Measurements from ENCODE around the gene SLC39A9. TPM values are rescaled to one million over a fixed set of nuclear protein-coding genes. Genes with fewer than 3 reads are reported as not detected.
"Not testable (repeated sequence)": the region's sequence is repeated elsewhere in the genome, so short reads cannot be mapped to it uniquely, and the experiment has no call there.

Gene SLC39A9
- polyA plus RNA-seq, 2 donors: 18.1 to 19.4 TPM

GRCh38 chr14:69404883-69405282 is 6.4 kb downstream of the SLC39A9 start:
- no peak overlapping the region for H3K27ac ChIP-seq (ENCODE audit: low read depth in 2 of 2, low read length in 1 of 2)
- peaks cover under 1 to 3% of the 10 kb centered on the region in 2 donors for H3K4me1 ChIP-seq (ENCODE audit: control insufficient read depth in 2 of 2, insufficient read depth in 2 of 2, low read length in 1 of 2)
- no peaks in the 10 kb centered on the region for H3K27me3 ChIP-seq (ENCODE audit: control insufficient read depth in 1 of 2, insufficient read depth in 2 of 2, low read length in 2 of 2)
- no peaks in the 10 kb centered on the region for H3K36me3 ChIP-seq (ENCODE audit: control insufficient read depth in 2 of 2, insufficient read depth in 2 of 2, low read length in 1 of 2)
- no peak overlapping the region for H3K4me3 ChIP-seq (ENCODE audit: low read depth in 1 of 2, low read length in 2 of 2)
- 90 to 92% methylated on average over 5 of the region's 5 CpGs for WGBS, 2 donors
- H3K9me3 ChIP-seq (ENCODE audit: control insufficient read depth in 2 of 2, insufficient read depth in 1 of 2, low read depth in 1 of 2, low read length in 1 of 2): no peaks in the 10 kb centered on the region

GRCh38 chr14:69405762-69406161 is 7.3 kb downstream of the SLC39A9 start:
- no peak overlapping the region for H3K27ac ChIP-seq (ENCODE audit: low read depth in 2 of 2, low read length in 1 of 2)
- H3K9me3 ChIP-seq (ENCODE audit: control insufficient read depth in 2 of 2, insufficient read depth in 1 of 2, low read depth in 1 of 2, low read length in 1 of 2): no peaks in the 10 kb centered on the region
- peaks cover 0 to 3% of the 10 kb centered on the region in 2 donors for H3K4me1 ChIP-seq (ENCODE audit: control insufficient read depth in 2 of 2, insufficient read depth in 2 of 2, low read length in 1 of 2)
- no peak overlapping the region for H3K4me3 ChIP-seq (ENCODE audit: low read depth in 1 of 2, low read length in 2 of 2)
- no peaks in the 10 kb centered on the region for H3K27me3 ChIP-seq (ENCODE audit: control insufficient read depth in 1 of 2, insufficient read depth in 2 of 2, low read length in 2 of 2)
- H3K36me3 ChIP-seq (ENCODE audit: control insufficient read depth in 2 of 2, insufficient read depth in 2 of 2, low read length in 1 of 2): no peaks in the 10 kb centered on the region

- Histone ChIP-seq H3K27me3 (ENCODE audit: control insufficient read depth in 1 of 2, insufficient read depth in 2 of 2, low read length in 2 of 2) (no peaks in the 10 kb centered on the region), H3K36me3 (ENCODE audit: control insufficient read depth in 2 of 2, insufficient read depth in 2 of 2, low read length in 1 of 2) (no peaks in the 10 kb centered on the region), H3K27ac (ENCODE audit: low read depth in 2 of 2, low read length in 1 of 2) (no peak overlapping the region), H3K4me1 (ENCODE audit: control insufficient read depth in 2 of 2, insufficient read depth in 2 of 2, low read length in 1 of 2) (no peaks in the 10 kb centered on the region), H3K9me3 (ENCODE audit: control insufficient read depth in 2 of 2, insufficient read depth in 1 of 2, low read depth in 1 of 2, low read length in 1 of 2) (no peaks in the 10 kb centered on the region), H3K4me3 (ENCODE audit: low read depth in 1 of 2, low read length in 2 of 2) (no peak overlapping the region)
- WGBS, 2 donors: 66 to 83% methylated on average over 2 of the region's 2 CpGs
These were observed 10.0 kb downstream of the SLC39A9 start for GRCh38 chr14:69408331-69408960.

- 84 to 89% methylated on average over 2 of the region's 2 CpGs for WGBS, 2 donors
- H3K4me3 ChIP-seq (ENCODE audit: low read depth in 1 of 2, low read length in 2 of 2): no peak overlapping the region
These were observed 15.0 kb downstream of the SLC39A9 start for GRCh38 chr14:69413483-69413882.

GRCh38 chr14:69416087-69416486 is 17.6 kb downstream of the SLC39A9 start:
- not testable (repeated sequence) for H3K36me3 ChIP-seq (ENCODE audit: control insufficient read depth in 2 of 2, insufficient read depth in 2 of 2, low read length in 1 of 2); H3K27me3 ChIP-seq (ENCODE audit: control insufficient read depth in 1 of 2, insufficient read depth in 2 of 2, low read length in 2 of 2); H3K4me1 ChIP-seq (ENCODE audit: control insufficient read depth in 2 of 2, insufficient read depth in 2 of 2, low read length in 1 of 2); H3K27ac ChIP-seq (ENCODE audit: low read depth in 2 of 2, low read length in 1 of 2); H3K4me3 ChIP-seq (ENCODE audit: low read depth in 1 of 2, low read length in 2 of 2); H3K9me3 ChIP-seq (ENCODE audit: control insufficient read depth in 2 of 2, insufficient read depth in 1 of 2, low read depth in 1 of 2, low read length in 1 of 2)
- WGBS, 2 donors: 95 to 97% methylated on average over 4 of the region's 4 CpGs

More at GRCh38 chr14:69413483-69413882, 15.0 kb downstream of the SLC39A9 start:
- H3K9me3 ChIP-seq (ENCODE audit: control insufficient read depth in 2 of 2, insufficient read depth in 1 of 2, low read depth in 1 of 2, low read length in 1 of 2): no peaks in the 10 kb centered on the region
- H3K36me3 ChIP-seq (ENCODE audit: control insufficient read depth in 2 of 2, insufficient read depth in 2 of 2, low read length in 1 of 2): no peaks in the 10 kb centered on the region
- no peak overlapping the region for H3K27ac ChIP-seq (ENCODE audit: low read depth in 2 of 2, low read length in 1 of 2)
- H3K27me3 ChIP-seq (ENCODE audit: control insufficient read depth in 1 of 2, insufficient read depth in 2 of 2, low read length in 2 of 2): no peaks in the 10 kb centered on the region
- no peaks in the 10 kb centered on the region for H3K4me1 ChIP-seq (ENCODE audit: control insufficient read depth in 2 of 2, insufficient read depth in 2 of 2, low read length in 1 of 2)

GRCh38 chr14:69423279-69423678 is 24.8 kb downstream of the SLC39A9 start:
- WGBS, 2 donors: 99% methylated on average over 4 of the region's 4 CpGs
- Histone ChIP-seq H3K27ac (ENCODE audit: low read depth in 2 of 2, low read length in 1 of 2) (no peak overlapping the region), H3K27me3 (ENCODE audit: control insufficient read depth in 1 of 2, insufficient read depth in 2 of 2, low read length in 2 of 2) (no peaks in the 10 kb centered on the region), H3K4me1 (ENCODE audit: control insufficient read depth in 2 of 2, insufficient read depth in 2 of 2, low read length in 1 of 2) (no peaks in the 10 kb centered on the region), H3K36me3 (ENCODE audit: control insufficient read depth in 2 of 2, insufficient read depth in 2 of 2, low read length in 1 of 2) (peaks cover 2 to 3% of the 10 kb centered on the region in 2 donors), H3K9me3 (ENCODE audit: control insufficient read depth in 2 of 2, insufficient read depth in 1 of 2, low read depth in 1 of 2, low read length in 1 of 2) (no peaks in the 10 kb centered on the region), H3K4me3 (ENCODE audit: low read depth in 1 of 2, low read length in 2 of 2) (no peak overlapping the region)

DNA sequence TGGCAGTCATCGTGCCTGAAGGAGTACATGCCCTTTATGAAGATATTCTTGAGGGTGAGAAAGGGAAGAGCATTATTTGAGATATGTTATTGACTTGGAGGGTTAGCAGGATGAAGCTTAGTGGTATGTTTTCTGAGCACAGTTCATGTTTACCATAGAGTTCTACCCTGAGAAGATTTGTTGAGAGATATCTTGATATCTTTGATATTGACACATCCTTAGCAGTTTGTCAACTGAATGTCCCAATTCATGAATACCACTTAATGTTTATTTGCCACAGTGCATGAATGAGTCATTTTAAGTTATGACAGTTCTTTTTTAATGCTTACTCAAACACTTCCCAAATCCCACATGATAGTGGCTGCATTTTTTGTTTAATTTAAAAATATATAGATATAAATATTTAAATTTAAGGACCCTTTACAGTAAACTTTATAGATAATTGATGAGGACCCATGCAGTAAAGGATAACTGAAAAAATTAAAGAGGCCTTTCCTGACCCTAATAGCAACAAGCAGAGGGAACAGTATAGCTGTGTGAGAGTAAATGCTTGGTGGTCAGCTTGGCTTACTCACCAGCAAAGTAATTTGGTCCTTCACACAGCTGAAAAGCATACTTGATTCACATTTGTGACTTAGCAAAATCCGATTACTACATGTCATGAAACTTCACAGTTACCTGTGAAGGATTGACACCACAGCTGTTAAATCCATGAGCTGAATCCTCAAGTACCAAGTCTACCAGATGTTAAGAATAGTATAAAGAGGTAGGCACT is 25.8 kb downstream of the SLC39A9 start:
- H3K4me1 ChIP-seq (ENCODE audit: control insufficient read depth in 2 of 2, insufficient read depth in 2 of 2, low read length in 1 of 2): no peaks in the 10 kb centered on the region
- peaks cover 2 to 9% of the 10 kb centered on the region in 2 donors for H3K36me3 ChIP-seq (ENCODE audit: control insufficient read depth in 2 of 2, insufficient read depth in 2 of 2, low read length in 1 of 2)
- H3K9me3 ChIP-seq (ENCODE audit: control insufficient read depth in 2 of 2, insufficient read depth in 1 of 2, low read depth in 1 of 2, low read length in 1 of 2): no peaks in the 10 kb centered on the region
- H3K27ac ChIP-seq (ENCODE audit: low read depth in 2 of 2, low read length in 1 of 2): no peak overlapping the region
- no peak overlapping the region for H3K4me3 ChIP-seq (ENCODE audit: low read depth in 1 of 2, low read length in 2 of 2)
- no peaks in the 10 kb centered on the region for H3K27me3 ChIP-seq (ENCODE audit: control insufficient read depth in 1 of 2, insufficient read depth in 2 of 2, low read length in 2 of 2)
- WGBS, 2 donors: 91 to 93% methylated on average over 2 of the region's 2 CpGs

DNA sequence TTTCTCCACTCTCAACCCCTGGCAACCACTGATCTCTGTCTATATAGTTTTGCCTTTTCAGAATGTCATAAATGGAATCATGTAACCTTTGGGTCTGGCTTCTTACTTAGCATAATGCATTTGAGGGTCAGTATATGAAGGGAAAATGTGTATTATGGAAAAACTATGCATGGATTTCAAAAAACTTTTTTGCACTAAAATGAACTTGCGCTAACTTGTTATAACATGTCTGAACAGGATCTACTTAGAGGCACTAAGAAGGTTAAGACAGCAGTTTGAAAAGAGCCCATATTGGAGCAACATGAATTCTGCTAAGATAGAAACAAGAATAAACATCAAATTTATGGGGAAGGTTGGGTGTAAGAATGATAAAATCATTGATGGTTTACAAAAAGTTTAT is 29.1 kb downstream of the SLC39A9 start:
- H3K36me3 ChIP-seq (ENCODE audit: control insufficient read depth in 2 of 2, insufficient read depth in 2 of 2, low read length in 1 of 2): peaks cover 2 to 9% of the 10 kb centered on the region in 2 donors
- H3K9me3 ChIP-seq (ENCODE audit: control insufficient read depth in 2 of 2, insufficient read depth in 1 of 2, low read depth in 1 of 2, low read length in 1 of 2): no peaks in the 10 kb centered on the region
- no peak overlapping the region for H3K4me3 ChIP-seq (ENCODE audit: low read depth in 1 of 2, low read length in 2 of 2)
- WGBS, 2 donors: 99 to 100% methylated on average over 1 of the region's 1 CpG
- no peak overlapping the region for H3K27ac ChIP-seq (ENCODE audit: low read depth in 2 of 2, low read length in 1 of 2)
- H3K4me1 ChIP-seq (ENCODE audit: control insufficient read depth in 2 of 2, insufficient read depth in 2 of 2, low read length in 1 of 2): no peaks in the 10 kb centered on the region
- no peaks in the 10 kb centered on the region for H3K27me3 ChIP-seq (ENCODE audit: control insufficient read depth in 1 of 2, insufficient read depth in 2 of 2, low read length in 2 of 2)

DNA sequence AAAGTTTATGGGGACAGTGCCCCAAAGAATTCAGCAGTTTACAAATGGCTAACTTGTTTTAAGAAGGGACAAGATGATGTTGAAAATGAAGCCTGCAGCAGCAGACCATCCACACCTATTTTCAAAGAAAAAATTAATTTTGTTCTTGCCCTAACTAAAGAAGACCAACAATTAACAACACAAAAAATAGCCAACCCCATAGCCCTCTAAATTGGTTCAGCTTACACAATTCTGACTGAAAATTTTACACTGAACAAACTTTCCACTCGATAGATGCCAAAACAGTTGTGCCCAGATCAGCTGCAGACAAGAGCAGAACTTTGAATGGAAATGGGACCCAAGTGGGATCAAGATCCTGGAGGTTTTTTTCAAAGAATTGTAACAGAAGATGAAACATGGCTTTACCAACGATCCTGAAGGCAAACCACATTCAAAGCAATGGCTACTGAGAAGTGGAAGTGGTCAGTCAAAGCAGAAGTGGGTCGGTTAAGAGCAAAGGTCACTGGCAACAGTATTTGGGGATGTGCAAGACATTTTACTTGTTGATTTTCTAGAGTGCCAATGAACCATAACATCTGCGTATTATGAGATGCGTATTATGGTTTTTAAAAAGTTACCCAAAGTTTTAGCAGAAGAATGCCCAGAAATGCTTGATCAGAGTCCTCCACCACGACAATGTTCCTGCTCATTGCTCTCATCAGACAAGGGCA is 30.0 kb downstream of the SLC39A9 start:
- H3K27me3 ChIP-seq (ENCODE audit: control insufficient read depth in 1 of 2, insufficient read depth in 2 of 2, low read length in 2 of 2): no peaks in the 10 kb centered on the region
- no peak overlapping the region for H3K4me3 ChIP-seq (ENCODE audit: low read depth in 1 of 2, low read length in 2 of 2)
- WGBS, 2 donors: 87 to 93% methylated on average over 6 of the region's 6 CpGs
- no peaks in the 10 kb centered on the region for H3K9me3 ChIP-seq (ENCODE audit: control insufficient read depth in 2 of 2, insufficient read depth in 1 of 2, low read depth in 1 of 2, low read length in 1 of 2)
- no peak overlapping the region for H3K27ac ChIP-seq (ENCODE audit: low read depth in 2 of 2, low read length in 1 of 2)
- no peaks in the 10 kb centered on the region for H3K4me1 ChIP-seq (ENCODE audit: control insufficient read depth in 2 of 2, insufficient read depth in 2 of 2, low read length in 1 of 2)
- H3K36me3 ChIP-seq (ENCODE audit: control insufficient read depth in 2 of 2, insufficient read depth in 2 of 2, low read length in 1 of 2): peaks cover 2 to 9% of the 10 kb centered on the region in 2 donors

All from esophagus (tissue), 2 donors.